Stimulated activated effector memory CD8-positive, alpha-beta T cell treated with anti-CD3 and anti-CD28 coated beads, Interleukin-12 subunit alpha, Interleukin-12 subunit beta, amount 100 ng/mL, for 72 hours (primary cell): ENCODE results near the gene SLC7A10.
A peak's percentile ranks its signal among the peaks of the same experiment; 100 is the strongest.

ENCODE experiments used
- ATAC-seq: fragments of 150-1000 bp; cut with Tn5 transposase; 2 replicates; pipeline ENCODE4 v1.10.0; 2021
- DNase-seq, 2 donors: peaks; one replicate each; pipeline ENCODE4 v3.0.0; 2021 to 2022; ENCODE audit warnings: low spot score in 2 of 2
- H3K27ac Mint-ChIP-seq: one replicate; pipeline ENCODE4 v1.8.0; 2022; ENCODE audit warnings: mild to moderate bottlenecking, mixed read lengths
- H3K36me3 Mint-ChIP-seq: one replicate; pipeline ENCODE4 v1.8.0; 2022; ENCODE audit warnings: mild to moderate bottlenecking, mixed read lengths
- H3K4me1 Mint-ChIP-seq: one replicate; pipeline ENCODE4 v1.8.0; 2022; ENCODE audit warnings: mixed read lengths
- H3K4me3 Mint-ChIP-seq: one replicate; pipeline ENCODE4 v1.8.0; 2022; ENCODE audit warnings: mild to moderate bottlenecking, mixed read lengths
- H3K9me3 Mint-ChIP-seq: one replicate; pipeline ENCODE4 v1.8.0; 2022; ENCODE audit warnings: mixed read lengths

SLC7A10 gene

GRCh38 chr19:33260628-33261418, 35.2 kb upstream of the SLC7A10 start:
- DNase-seq (no peak), ATAC-seq (peak; percentile 38)
- Mint-ChIP-seq H3K36me3 (no peaks in the 10 kb centered on the region), H3K4me1 (peaks cover 19% of the 10 kb centered on the region), H3K27ac (peak overlapping the region; percentile 81), H3K9me3 (peaks cover 2% of the 10 kb centered on the region), H3K4me3 (no peak overlapping the region)

- H3K27ac Mint-ChIP-seq, result no peak overlapping the region
- H3K4me3 Mint-ChIP-seq, result no peak overlapping the region
- peaks cover 2% of the 10 kb centered on the region for H3K9me3 Mint-ChIP-seq
- ATAC-seq, result no peak
- no peaks in the 10 kb centered on the region for H3K36me3 Mint-ChIP-seq
- peaks cover 19% of the 10 kb centered on the region for H3K4me1 Mint-ChIP-seq
- DNase-seq, result no peak
Observed at GRCh38 chr19:33259539-33259938, 33.9 kb upstream of the SLC7A10 start.

DNA sequence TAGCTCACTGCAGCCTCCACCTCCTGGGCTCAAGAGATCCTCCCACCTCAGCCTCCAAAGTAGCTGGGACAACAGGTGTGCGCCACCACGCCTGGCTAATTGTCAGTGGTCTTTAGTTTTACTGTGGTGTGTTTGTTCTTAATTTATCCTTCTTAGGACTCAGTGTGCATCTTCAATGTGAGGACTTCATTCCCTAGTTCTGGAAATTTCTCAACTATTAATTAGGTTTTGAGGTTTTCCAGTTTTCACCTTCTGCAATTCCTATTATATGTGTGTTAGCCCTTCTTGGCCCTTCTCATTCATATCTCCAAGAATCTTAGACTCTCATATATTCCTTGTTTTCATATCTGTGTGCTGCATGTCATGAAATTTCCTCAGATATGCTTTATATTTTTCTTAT, 32.2 kb upstream of the SLC7A10 start:
- peaks cover 19% of the 10 kb centered on the region for H3K4me1 Mint-ChIP-seq
- no peaks in the 10 kb centered on the region for H3K36me3 Mint-ChIP-seq
- H3K27ac Mint-ChIP-seq, result no peak overlapping the region
- ATAC-seq, result no peak
- H3K4me3 Mint-ChIP-seq, result no peak overlapping the region
- peaks cover 2% of the 10 kb centered on the region for H3K9me3 Mint-ChIP-seq
- DNase-seq, result no peak

DNA sequence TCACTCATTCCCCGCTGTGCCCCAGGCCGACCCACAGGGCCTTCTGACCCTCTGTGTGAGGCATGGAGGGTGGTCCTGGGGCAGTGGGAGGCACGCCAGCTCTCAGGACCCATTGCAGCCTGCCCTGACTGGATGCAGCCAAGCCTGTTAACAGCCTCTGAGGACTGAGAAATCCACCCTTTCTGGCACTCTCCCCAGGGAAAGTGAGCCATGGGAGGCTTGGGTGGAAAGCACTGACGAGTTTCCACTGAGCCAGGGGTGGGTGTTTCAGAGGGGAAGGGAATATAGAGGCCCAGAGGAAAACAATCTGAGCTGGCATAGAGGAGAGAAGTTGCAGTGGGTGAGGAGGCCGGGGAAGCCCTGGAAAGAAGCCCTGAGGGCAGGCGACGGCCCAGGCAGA, 30.6 kb upstream of the SLC7A10 start:
- DNase-seq (no peak), ATAC-seq (no peak)
- peaks cover 8% of the 10 kb centered on the region for H3K4me1 Mint-ChIP-seq
- H3K4me3 Mint-ChIP-seq, result no peak overlapping the region
- no peak overlapping the region for H3K27ac Mint-ChIP-seq
- peaks cover 2% of the 10 kb centered on the region for H3K9me3 Mint-ChIP-seq
- no peaks in the 10 kb centered on the region for H3K36me3 Mint-ChIP-seq

- peaks cover 2% of the 10 kb centered on the region for H3K9me3 Mint-ChIP-seq
- H3K4me3 Mint-ChIP-seq, result no peak overlapping the region
- ATAC-seq (no peak), DNase-seq (no peak)
- H3K27ac Mint-ChIP-seq, result no peak overlapping the region
- no peaks in the 10 kb centered on the region for H3K36me3 Mint-ChIP-seq
- peaks cover 3% of the 10 kb centered on the region for H3K4me1 Mint-ChIP-seq
Observed at GRCh38 chr19:33255781-33256180, 30.1 kb upstream of the SLC7A10 start.

GRCh38 chr19:33254245-33254824, 28.7 kb upstream of the SLC7A10 start:
- ATAC-seq (peak; percentile 25), DNase-seq (no peak)
- Mint-ChIP-seq H3K4me3 (no peak overlapping the region), H3K4me1 (no peaks in the 10 kb centered on the region), H3K36me3 (no peaks in the 10 kb centered on the region), H3K9me3 (peaks cover 2% of the 10 kb centered on the region), H3K27ac (no peak overlapping the region)

DNA sequence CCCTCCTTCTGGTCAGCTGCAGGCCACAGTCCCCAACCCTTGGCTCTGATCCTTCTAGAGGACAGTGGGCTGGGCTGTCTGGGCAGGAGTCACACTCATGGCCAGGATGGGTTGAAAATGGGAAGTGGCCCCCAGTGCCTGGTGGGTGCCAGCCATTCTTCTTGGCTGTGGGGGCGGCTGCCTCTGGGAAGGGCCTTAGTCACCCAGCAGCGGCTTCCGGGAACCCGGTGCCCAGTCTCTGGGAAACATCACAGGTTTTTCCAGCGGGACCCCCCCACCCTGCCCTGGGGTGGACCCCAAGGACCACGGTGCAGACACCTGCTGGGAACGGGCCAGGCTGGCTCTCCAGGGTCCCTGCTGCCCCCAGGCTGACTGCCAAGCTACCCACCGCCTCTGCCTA, 27.3 kb upstream of the SLC7A10 start:
- no peaks in the 10 kb centered on the region for H3K4me1 Mint-ChIP-seq
- no peak for DNase-seq
- peaks cover 1% of the 10 kb centered on the region for H3K9me3 Mint-ChIP-seq
- no peak overlapping the region for H3K27ac Mint-ChIP-seq
- no peak overlapping the region for H3K4me3 Mint-ChIP-seq
- ATAC-seq, result no peak
- no peaks in the 10 kb centered on the region for H3K36me3 Mint-ChIP-seq

DNA sequence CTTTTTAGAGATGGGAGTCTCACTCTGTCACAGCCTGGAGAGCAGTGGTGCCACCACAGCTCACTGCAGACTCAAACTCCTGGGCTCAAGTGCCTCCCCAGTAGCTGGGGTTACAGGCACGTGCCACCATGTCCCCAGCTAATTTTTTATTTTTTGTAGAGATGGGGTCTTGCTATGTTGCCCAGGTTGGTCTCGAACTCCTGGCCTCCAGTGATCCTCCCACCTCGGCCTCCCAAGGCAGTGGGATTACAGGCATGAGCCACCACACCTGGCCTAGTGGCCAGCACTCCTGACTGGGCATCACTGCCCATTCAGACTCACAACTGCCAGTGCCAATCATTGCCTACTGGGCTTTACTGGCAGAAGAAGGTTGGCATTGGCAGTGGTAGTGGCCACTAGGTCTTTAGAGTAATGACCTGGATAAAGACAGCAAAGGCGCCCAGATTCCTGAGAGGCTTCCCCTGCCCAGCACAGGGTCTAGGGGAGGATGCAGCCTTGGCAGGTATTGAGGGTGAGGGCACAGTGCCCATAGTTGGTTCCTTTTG, 26.8 kb upstream of the SLC7A10 start:
- ATAC-seq, result no peak
- Mint-ChIP-seq H3K36me3 (no peaks in the 10 kb centered on the region), H3K9me3 (no peaks in the 10 kb centered on the region), H3K4me3 (no peak overlapping the region), H3K4me1 (no peaks in the 10 kb centered on the region), H3K27ac (no peak overlapping the region)
- DNase-seq, result no peak

DNA sequence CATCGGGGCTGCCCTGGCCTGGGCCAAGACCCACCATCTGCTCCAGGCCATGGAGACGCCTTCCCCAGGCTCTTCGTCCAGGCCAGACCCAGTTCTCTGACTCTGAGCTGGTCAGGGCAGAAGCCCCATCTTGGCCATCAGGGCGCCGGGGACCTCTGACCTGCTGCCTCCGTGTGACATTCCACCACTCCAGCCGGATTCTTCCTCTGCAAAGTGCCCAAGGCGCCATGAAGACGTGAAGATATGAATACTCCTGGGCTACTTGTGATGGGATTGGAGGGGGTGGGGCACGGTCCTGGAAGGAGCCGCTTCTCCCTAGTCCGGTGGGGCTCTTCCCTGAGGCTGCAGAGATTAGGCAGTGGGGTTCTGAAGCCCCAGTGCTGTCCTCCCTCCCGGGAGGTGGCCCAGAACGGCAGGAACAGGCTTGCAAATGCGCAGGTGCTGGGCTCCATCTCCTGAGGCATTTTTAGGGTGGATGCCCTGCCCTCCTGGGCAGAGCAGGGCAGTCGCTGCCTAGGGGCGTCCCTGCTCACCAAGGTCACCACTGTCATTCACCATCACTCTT, 26.0 kb upstream of the SLC7A10 start:
- Mint-ChIP-seq H3K9me3 (no peaks in the 10 kb centered on the region), H3K36me3 (no peaks in the 10 kb centered on the region), H3K27ac (no peak overlapping the region), H3K4me3 (no peak overlapping the region), H3K4me1 (no peaks in the 10 kb centered on the region)
- DNase-seq (no peak), ATAC-seq (no peak)

DNA sequence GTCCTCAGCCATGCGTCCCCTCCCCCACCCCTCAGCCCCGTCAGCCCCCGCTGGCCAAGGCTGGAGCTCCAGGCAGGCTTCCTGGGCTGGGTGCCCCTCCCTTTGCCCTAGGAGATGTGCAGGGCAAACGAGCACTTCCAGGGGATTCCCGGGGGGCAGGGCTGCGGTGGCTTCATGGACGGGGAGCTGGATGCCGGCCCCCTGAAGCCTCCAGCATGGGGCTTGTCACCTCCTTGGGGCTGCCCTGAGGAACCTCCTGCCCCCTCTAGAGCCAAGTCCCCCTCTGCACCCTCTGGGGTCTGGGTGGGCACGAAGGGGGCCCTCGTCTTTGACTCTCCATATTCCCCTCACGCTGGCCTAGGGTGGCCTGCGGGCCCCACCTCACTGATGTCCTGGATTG, 25.4 kb upstream of the SLC7A10 start:
- H3K36me3 Mint-ChIP-seq, result no peaks in the 10 kb centered on the region

DNA sequence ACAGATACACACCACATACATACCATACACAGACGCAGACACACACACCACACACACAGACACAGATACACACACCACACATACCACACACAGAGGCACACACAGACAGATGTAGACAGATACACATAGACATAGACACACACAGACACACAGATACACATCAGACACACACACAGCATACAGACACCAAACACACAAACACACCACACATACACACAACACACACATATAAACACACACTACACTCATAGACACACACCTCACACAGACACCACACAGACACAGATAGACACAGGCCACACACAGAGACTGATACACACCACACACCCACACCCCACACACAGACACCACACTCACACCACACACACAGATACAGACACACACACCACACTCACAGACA, 24.9 kb upstream of the SLC7A10 start:
- Mint-ChIP-seq H3K9me3 (no peaks in the 10 kb centered on the region), H3K4me3 (no peak overlapping the region), H3K27ac (no peak overlapping the region), H3K36me3 (no peaks in the 10 kb centered on the region), H3K4me1 (no peaks in the 10 kb centered on the region)
- ATAC-seq, result no peak
- DNase-seq, result no peak

More for the DNA sequence above, 25.4 kb upstream of the SLC7A10 start:
- Mint-ChIP-seq H3K4me1 (no peaks in the 10 kb centered on the region), H3K9me3 (no peaks in the 10 kb centered on the region), H3K27ac (no peak overlapping the region), H3K4me3 (no peak overlapping the region)
- no peak for ATAC-seq
- no peak for DNase-seq

DNA sequence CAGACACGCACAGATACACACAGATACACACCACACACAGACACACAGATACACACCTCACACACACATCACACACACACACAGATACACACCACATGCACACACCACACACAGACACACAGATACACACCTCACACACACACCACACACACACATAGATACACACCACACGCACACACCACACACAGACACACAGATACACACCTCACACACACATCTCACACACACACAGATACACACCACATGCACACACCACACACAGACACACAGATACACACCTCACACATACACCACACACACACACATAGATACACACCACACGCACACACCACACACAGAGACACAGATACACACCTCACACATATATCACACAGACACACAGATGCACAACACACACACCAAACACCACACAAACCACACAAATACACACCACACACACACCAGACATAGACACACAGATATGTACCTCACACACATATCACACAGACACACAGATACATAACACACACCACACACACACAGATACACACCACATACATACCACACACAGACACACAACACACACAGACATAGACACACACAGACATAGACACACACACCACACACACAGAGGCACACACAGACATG, 24.2 kb upstream of the SLC7A10 start:
- no peak overlapping the region for H3K27ac Mint-ChIP-seq
- H3K9me3 Mint-ChIP-seq, result no peaks in the 10 kb centered on the region
- H3K4me3 Mint-ChIP-seq, result no peak overlapping the region
- no peaks in the 10 kb centered on the region for H3K4me1 Mint-ChIP-seq
- ATAC-seq (no peak), DNase-seq (no peak)
- H3K36me3 Mint-ChIP-seq, result no peaks in the 10 kb centered on the region

GRCh38 chr19:33248954-33249613, 23.4 kb upstream of the SLC7A10 start:
- H3K27ac Mint-ChIP-seq, result no peak overlapping the region
- H3K4me3 Mint-ChIP-seq, result no peak overlapping the region
- ATAC-seq, result peak; percentile 63
- no peaks in the 10 kb centered on the region for H3K9me3 Mint-ChIP-seq
- no peaks in the 10 kb centered on the region for H3K36me3 Mint-ChIP-seq
- DNase-seq, result no peak
- no peaks in the 10 kb centered on the region for H3K4me1 Mint-ChIP-seq

DNA sequence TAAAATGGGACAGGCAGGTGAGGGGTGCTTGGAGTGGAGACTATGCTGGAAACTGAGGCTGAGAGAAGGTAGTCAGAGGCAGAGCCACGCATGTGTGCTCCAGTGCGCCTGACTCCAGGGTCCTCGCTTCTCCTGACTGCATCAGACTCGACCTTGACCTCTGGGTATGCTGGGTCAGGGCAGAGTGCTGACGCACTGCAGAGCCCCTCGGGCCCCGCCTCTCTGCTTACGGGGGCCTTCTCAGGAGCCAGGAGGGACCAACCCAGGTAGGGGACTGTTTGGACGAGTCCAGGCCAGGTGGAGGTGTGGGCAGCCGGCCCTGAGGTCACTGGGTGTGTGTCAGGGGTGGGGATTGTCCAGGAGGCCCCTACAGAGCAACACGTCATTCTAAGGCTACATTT, 22.9 kb upstream of the SLC7A10 start:
- Mint-ChIP-seq H3K27ac (no peak overlapping the region), H3K4me1 (no peaks in the 10 kb centered on the region), H3K9me3 (no peaks in the 10 kb centered on the region), H3K36me3 (no peaks in the 10 kb centered on the region), H3K4me3 (no peak overlapping the region)
- ATAC-seq, result peak; percentile 12
- DNase-seq, result no peak

- Mint-ChIP-seq H3K9me3 (no peaks in the 10 kb centered on the region), H3K4me3 (no peak overlapping the region), H3K4me1 (no peaks in the 10 kb centered on the region), H3K36me3 (no peaks in the 10 kb centered on the region), H3K27ac (no peak overlapping the region)
- DNase-seq, result no peak
- no peak for ATAC-seq
Observed at GRCh38 chr19:33248104-33248503, 22.5 kb upstream of the SLC7A10 start.
